NCI-H1436 treated with DMSO at 0.1 percent for 48 hours (cell line): ENCODE data around the gene SLCO2A1.

Experiments used
- DNase-seq: peaks from one replicate; lab custom pipeline; 2025; lab: John Stamatoyannopoulos, UW

SLCO2A1 gene

DNA sequence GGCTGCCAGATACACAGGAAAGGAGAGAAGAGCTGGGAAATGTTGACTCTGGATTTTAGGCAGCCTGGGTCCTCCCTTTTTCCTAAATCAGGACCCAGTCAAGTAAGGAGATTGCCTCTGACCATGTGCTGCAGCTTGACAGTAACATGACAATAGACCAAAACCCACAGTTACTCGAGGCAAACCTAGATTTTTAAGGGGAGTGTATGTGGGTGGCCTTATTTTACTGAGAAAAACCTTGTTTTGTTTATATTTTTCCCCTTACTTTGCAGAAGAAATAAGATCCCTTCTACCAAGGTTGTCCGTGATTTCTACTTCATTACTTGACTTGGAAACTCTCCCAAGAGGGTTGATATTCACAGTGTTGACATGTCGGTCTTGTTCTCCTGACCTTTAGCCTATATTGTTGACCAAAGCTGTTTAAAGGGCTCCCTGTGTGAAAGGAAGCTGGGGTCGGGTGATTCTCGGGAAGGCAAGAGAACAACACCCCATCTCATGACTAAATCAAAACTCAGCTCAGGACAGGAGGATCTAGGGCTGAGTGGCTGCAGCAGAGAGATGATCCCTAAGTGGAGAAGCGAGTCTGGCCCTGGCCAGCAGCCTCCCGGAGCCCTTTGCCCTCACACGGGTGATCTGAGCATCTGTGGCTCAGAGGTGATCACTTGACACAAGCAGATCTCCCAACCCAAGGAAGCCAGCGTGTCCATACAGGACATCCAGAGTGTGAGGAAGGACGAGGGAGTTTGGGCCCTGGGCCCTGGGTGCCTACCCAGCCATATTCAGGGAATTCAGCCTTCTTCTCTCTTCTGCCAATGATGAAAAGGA lies 31.0 kb upstream of the SLCO2A1 start:
- DNase-seq: no peak

DNA sequence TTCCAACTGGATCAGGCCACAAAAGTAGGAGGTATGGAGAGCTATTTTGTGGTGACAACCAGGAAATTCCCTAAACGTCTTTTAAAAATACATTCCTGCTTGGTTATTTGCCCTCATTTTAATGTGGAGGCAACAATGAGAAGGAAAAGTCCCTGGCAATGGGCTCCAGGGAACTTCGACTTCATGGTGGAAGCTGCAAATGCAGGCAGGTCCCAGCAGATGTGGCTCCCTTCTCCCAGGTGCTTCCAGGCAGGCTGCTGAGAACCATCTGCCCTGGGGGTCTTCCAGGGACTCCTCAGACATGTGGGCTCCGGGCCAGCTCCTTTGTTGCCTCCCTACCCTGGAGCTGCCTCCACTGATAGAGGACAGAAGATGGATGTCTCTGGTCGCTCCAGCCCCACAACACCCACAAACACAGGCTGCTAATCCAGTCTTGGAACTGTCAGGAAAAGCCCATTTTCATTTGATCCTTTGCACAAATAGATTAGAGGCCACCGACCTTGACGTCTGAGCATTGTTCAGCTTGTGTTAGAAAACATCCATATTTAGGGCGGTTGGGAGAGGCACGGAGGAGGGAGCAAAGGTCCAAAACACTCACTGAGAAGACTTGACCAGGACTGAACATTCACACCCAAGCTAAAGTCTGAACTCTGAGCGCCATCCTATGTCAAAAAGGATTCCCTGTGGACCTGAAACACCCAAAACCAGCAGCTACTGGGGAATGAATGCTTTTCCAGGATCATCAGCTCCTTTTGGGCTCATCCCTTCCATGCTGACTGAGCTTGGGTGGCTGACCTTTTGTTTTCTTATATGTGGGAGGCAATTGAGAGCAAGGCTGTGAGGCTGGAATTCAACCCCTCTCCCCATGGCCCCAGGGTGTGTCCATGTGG lies 30.2 kb upstream of the SLCO2A1 start:
- no peak for DNase-seq

DNA sequence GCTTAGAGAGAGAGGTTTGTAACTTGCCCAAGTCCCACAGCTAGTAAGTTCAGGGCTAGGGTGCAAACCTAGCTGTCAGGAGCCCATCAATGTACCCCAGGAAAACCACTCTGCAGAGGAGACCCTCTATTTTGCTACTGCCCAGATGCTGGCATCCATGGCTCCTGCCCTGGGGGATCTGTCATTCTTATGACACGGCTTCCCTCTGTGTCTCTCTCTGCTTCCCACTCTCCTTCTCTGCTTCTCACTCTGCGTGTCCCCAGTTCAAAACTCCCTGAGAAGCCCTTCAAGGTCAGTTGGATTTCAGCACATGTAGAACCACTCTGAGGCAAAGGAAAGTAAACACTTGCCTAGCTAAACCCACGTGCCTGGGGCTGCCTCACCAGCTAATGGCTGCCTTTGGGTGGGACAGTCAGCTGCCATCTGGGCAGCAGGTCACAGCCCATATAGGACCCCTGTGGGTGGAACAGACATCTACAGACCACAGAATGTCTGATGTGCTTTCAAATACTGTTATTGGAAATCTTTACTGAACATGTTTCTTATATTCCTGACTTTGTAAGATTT lies 29.4 kb upstream of the SLCO2A1 start:
- no peak for DNase-seq

DNA sequence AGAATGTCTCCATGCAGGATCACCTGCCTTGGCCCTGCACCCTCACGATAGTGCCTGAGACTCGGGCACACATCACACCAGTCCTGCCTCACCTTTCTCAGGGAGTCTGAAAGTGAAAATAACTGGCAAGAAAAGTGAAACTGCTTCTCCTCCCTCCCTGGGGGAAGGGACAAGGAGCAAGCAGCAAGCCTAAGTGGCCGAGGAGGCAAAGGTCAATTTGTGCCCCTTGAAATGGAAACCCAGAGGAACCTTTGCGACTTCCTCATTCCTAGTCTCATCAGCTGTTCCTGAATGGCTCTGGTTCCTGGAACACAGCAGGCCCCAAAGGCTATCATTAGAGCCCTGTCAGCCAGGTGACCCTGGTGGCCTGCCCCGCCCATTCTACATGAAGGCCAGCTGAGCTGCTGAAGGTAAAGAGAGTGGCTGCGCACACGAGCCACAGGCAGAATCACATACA lies 28.0 kb upstream of the SLCO2A1 start:
- DNase-seq: no peak

DNA sequence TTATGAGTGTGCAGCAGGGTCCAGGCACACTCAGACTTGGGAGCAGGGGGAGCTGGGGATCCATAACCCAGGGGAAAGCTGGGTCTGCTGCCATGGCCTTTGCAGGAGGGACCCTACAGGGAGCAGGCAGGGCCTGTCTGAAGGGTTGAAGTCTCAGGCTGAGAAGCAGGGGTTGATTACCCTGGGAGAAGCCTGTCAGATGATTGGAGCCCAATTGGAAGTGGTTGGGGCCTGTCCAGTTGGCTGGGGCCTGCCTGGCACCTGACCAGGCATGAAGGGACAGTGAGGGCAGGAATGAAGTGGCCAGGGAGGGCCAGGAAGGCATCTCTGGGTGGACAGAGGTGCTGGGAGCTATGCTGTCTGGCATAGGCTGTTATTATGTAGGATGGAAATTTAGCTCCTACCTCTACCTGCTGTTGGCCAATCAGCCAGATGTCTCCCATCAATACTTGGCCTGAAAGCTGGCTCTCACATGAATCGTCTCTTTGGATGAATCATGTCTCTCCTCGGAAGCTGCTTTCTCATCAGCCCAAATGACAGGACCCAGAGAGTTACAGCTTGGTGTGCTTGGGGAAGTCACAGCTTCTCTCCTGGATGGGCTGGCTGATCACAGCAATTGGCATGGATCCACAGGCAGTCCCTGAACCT lies 27.4 kb upstream of the SLCO2A1 start:
- DNase-seq: no peak

DNA sequence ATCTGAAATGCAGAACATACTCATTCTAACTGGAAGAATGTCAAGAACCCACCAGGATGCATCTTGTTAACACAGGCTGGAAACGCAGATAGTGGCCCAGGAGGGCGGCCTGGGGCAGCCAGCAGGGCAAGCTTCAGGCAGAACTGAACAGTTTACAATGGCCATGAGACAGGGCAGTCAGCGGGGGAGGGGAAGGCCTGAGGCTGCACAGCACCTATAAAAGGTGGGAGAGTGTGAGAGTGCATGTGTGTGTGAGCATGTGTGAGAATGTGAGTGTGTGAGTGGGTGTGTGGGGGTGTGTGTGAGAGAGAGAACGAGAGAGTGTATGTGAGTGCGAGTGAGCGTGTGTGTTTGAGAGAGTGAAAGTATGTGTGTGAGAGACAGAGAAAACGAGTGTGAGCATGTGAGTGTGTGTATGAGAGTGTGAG lies 26.8 kb upstream of the SLCO2A1 start:
- DNase-seq: no peak

DNA sequence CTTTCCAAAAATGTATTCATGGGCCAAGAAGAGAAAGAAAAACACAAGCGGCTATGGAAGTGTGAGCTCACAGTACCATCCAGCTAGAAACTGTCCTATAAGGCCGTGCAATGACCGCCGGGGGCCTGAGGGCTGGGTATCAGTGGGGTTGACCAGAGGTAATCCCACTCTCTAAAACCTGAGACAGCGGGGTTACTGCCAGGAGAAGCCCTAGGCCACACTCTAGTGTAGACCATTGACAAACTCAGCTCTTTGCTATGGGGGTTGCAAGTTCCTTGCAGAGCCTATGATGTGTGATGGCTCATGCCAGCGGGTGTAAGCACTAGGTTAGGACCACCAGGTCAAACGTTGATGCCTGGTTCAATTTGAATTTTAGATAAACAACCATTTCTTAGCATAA lies 25.9 kb upstream of the SLCO2A1 start:
- DNase-seq: no peak

DNA sequence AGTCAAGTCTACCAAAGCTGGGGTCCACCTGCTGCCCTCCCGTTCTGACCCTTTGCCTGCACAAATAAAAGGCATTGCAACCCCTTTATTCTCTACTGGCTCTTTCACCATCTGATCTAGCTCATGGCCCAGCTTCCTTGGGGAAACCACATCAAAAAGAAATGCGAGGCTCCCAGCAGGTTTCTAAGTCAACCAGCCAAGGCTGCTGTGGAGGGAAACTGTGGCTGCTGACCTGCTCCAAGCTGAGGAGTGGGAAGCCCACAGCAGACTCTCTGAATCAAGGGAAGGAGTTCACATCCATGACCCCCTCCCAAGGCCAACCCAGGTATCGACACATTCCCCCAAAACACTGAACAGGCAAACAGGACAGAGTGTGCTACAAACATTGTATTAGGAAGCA lies 25.2 kb upstream of the SLCO2A1 start:
- DNase-seq: no peak

DNA sequence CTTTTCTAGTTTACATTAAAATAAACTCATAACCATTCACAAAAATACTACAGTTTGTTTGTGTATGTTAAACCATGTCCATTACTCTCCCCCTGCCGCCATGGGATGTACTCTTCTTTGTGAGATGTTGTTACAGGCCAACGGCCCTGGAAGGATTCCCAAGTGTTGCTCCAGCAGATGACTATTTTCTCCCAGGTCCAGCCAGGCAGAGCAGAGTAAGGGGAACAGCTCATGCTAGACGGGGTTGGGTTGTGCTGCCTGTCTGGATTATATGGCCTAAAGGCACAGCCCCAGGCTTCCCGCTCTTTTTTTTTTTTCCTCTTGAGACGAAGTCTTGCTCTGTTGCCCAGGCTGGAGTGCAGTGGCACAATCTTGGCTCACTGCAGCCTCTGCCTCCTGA lies 24.5 kb upstream of the SLCO2A1 start:
- no peak for DNase-seq

DNA sequence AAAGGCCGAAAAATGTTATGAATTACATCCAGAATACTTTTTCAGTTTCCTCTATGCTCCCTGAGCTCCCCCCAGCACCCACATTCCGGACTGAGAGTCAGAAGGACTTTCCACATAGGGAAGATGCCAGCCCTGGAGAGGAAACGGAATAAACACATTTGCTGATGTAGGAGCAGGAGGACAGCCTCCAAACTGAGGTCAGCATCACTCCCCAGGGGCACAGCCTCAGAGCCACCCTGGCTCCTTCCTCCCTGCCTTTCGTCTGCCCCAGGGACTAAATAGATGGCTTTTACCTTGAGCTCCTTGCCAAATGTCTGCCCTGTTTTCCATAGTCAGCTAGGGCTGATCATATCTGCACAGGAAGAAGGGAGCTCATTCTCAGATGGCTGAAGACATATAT lies 22.6 kb upstream of the SLCO2A1 start:
- DNase-seq: no peak

DNA sequence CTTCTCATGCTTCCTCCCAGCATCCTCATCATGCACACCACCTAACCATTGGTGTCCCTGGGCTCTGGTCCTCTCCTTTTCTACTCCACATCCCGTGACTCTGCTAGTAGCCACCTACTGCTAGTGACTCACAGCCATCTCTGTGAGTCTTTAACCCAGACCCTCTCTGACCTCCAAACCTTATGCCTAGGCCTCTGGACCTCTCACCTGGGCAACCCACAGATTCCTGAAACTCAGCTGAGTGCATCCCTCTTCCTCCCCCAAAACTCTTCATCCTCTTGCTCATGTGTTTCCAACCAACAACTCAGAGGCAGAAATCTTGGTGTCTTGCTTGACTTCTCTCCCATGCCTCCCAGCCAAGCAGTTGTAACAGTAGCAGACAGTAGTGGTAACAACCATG lies 20.0 kb upstream of the SLCO2A1 start:
- no peak for DNase-seq

DNA sequence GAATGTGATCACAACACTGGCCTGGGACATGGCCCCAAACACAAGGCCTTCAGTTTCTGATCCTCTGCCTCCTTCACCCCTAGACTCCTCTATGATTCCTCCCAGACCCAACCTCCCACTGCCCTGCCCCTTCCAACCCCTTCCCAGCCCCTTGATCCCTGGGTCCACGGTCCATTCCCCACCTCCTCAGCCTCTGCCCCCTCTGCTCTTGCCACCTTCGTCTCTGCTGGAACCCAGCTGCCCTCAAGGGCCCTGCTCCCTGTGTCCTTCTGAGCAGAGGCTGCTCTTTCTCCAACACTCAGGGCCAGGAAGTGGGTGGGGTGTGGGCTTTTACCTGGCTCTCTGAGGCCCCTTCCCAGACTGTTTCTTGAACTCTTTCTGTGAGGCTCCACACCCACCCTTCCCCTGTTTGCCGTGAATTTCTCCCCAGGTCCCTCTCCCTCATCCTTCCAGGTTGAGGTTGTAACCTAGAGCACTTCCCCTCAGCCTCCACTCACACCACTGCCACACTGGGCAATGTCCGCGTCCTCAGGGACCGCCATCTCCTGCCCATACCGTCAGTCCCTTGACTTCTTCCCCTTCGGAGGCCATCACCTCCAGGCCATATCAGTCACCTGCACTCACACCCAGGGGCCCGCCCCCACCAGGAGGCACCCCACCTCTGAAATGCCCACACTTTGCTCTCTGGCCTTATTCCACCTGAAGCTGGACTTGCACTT lies 18.7 kb upstream of the SLCO2A1 start:
- DNase-seq: no peak

DNA sequence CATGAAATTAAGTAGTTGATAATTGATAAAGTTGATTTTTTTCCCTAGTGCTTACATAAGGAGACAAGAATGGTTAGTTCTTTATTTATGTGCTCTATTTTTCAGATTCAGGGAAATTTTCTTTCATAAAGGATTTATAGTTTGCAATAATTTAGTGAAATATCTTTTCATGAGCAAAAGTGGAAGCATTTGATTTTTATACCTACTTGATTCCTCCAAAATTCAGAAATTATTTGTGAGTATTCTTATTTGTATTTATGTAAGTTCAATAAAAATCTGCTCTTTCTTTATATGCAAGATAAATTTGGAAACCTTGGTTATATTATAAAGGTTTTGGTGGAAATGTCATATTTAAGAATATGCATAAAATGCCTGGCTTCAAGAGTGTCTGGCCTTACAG lies 14.7 kb upstream of the SLCO2A1 start:
- DNase-seq: no peak

DNA sequence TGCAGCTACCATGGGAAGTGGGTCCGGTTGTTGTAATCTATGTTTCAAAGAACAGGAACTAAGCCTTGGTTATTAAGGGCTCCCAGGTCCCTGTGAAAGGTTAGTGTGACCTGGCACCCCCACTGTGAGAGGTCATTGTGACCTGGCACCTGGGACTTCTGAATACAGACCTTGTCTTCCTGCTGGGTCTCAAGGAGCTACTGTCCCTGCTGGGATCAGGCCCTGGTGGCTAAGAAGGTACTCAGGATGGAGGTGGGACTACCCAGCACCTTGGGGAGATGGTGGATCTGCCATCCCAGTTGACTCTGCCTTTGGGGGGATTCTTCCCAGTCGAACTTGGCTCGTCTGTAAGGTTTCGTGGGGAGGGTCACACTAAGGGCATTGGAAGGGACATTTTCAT lies 10.3 kb upstream of the SLCO2A1 start:
- no peak for DNase-seq

DNA sequence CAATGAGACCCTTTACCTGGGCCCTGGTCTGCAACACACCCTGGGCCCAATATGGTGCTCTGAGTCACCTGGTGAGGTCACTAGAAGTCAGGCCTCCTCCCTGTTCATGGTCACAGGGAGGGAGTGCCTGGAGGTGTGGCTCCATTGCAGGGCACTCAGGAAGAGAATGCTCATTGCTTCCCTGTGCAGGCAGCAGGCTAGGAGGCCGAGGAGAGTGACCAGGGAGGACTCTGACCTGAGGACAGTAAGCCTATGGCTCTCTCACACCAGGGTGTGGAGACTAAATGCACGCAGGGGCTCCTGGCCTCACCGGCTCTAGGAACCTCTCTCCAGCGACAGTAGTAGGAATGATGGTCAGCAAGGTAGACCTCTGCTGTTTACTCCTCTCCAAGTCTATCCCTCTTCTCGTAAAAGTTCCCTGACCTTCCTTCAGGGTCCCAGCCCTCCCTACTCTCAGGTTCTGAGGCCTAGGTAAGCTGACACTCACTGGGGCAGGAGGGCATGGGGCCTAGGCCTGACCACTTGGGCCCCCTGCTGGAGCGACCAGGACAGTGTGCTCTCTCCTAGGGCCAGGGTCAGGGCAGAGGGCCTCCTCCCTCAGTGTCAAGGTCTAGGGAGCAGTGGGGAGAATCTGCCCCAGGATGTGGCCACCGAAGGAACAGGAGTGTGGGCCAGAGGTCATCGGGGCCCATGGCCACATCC lies 9.6 kb upstream of the SLCO2A1 start:
- no peak for DNase-seq

DNA sequence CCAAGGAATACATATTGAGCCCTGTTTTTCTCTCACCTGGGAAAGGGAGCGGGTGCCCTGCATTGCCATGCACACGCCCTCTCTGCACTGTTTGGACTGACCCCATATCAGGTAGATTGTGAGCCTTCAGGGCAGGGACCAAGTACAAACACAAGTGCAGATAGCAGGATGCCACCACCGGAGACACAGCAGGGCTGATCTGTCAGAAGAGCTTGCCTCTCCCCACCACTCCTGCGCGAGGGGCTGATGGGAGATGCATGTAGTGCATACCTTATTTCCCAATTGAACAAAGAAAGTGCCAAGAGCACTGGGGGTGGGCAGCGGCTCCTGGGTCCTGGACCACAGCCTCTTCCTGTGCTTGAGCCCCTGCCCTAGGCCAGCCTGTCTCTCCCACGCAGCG lies 9.0 kb upstream of the SLCO2A1 start:
- no peak for DNase-seq

DNA sequence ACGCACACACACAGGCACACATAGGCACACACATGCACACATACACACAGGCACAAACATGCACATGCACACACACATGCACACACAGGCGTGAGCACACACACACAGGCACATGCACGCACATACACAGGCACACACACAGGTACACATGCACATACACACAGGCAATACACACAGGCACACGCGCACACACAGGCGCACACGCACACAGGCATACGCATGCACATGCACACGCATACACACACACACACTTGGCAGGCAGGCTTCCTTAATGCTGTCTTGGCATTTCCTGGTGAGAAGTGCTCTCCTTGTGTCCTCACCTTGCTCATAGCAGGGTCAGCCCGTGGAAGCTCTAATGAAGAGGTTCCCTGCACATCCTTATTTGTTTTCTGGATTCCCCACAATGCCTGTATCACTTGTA lies 8.4 kb upstream of the SLCO2A1 start:
- DNase-seq: no peak

DNA sequence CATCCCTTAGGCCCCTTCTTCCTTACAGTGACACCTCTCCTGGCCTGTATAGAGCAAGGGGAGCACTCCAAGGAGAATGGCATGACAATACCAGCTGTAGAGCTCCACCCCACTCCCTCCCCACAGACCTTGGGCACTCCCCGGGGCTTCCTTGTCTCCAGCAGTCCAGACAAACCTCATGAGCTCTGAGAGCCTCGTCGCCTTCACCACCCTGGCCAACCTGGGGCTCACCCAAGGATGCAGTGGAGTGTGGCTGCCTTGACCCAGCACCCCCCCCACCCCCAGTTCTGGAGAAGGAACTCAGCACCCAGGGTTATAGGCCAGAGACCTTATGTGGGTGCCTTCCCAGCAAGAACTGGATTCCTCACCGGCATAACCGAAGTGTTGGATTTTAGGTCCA lies 7.4 kb upstream of the SLCO2A1 start:
- no peak for DNase-seq

DNA sequence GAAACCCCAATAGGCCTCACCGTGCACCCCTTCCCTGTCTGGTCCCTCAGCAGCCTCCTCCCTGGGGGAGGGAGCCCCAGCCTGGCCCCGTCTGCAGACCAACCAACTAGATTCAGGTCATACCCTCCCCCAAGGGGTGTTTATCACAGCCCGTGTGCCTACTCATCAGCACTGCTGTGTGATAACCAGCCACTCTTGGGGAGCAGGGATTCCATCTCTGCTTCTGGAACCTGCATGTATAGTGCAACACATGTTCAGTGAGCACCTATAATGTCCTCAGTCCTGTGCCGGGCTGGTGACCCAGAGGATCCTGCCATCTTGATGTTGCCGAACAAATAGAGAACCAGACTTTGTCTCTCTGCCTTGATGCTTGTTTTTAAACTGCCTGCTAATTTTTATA lies 6.6 kb upstream of the SLCO2A1 start:
- no peak for DNase-seq

DNA sequence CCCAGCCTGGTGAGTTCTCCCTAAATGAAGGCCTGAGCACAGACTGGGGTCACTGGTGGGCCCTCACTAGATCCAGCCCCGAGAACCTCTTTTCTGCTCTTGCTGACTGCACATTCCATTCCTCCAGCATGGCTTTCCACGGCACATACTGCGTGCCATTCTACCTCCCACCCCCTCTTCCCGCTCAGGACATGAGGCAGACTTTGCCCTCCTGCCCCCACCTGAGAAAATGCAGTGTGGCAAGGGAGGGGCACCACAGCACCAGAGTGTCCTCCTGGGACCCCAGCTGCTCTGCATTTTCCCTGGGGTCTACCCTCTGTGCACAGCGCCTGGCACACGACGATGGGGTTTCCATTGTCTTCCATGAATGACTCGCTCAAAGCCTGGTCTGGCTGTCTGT lies 6.1 kb upstream of the SLCO2A1 start:
- no peak for DNase-seq
